HCT116 (cell line): ENCODE measurements around the gene KLHL25. TPM values are rescaled to one million over a fixed set of nuclear protein-coding genes. Genes with fewer than 3 reads are reported as not detected.

ENCODE experiments used
- ATAC-seq: fragments of 200-7000 bp; cut with Tn5 transposase; 2 replicates; pipeline ENCODE4 v1.9.1; 2020; ENCODE audit warnings: mild to moderate bottlenecking, moderate library complexity
- BruUV-seq: library from RNA; stranded (reverse); fragments of 400-500 nt; replicated peaks from 2 replicates; lab custom pipeline; 2021; lab: Mats Ljungman, UMichigan
- CTCF ChIA-PET: fragments of 300-600 bp; sonication (Branson Sonifier 250); formaldehyde crosslinking; loops from one replicate; lab custom pipeline; 2021; ENCODE audit warnings: antibody characterized with exemption; lab: Charles Lee
- POLR2A ChIA-PET: fragments of 300-600, 350-600 bp; sonication (Branson Sonifier 250); formaldehyde crosslinking; loops from one replicate; lab custom pipeline; 2021; ENCODE audit warnings: antibody characterized with exemption; lab: Charles Lee
- RAD21 ChIA-PET, 2 experiments: fragments of 300-600 bp; sonication (Branson Sonifier 250); formaldehyde crosslinking; loops; one replicate each; lab custom pipeline; 2023; ENCODE audit warnings: low total read pairs in 2 of 2; ENCODE audit not compliant: uncharacterized antibody in 2 of 2, unreplicated experiment in 2 of 2, low non-redundant PET in 1 of 2; lab: Charles Lee
- DNase-seq: peaks from one replicate; pipeline ENCODE4 v3.0.0-alpha.2; 2010; ENCODE audit warnings: low read depth, low spot score
- H2AFZ ChIP-seq: fragments of 200-600 bp; shearing (Covaris generic), sonication (generic); 2 replicates; pipeline ENCODE4 v1.6.1; 2017; ENCODE audit warnings: low read depth, mixed run types, mixed read lengths, antibody characterized with exemption, low read length; ENCODE audit not compliant: poor library complexity, severe bottlenecking
- H3K27ac ChIP-seq: 2 replicates; pipeline ENCODE4 v1.5.1; 2012; ENCODE audit warnings: low read depth, low read length
- H3K27me3 ChIP-seq: fragments of 200-600 bp; sonication (generic); 2 replicates; pipeline ENCODE4 v1.6.1; 2016; ENCODE audit warnings: mixed run types, low read length, mixed read lengths; ENCODE audit not compliant: insufficient read depth
- H3K36me3 ChIP-seq, 2 experiments: fragments of 200-500 bp in 1 of 2; fragments of 200-600 bp in 1 of 2; sonication (Bioruptor generic) in 1 of 2; sonication (generic) in 1 of 2; 2 replicates each; pipeline versions ENCODE4 v1.5.1 to v1.6.1; 2014 to 2016; ENCODE audit warnings: low read length in 2 of 2, inconsistent platforms in 1 of 2, mixed read lengths in 1 of 2, mixed run types in 1 of 2; ENCODE audit not compliant: insufficient read depth in 2 of 2, control insufficient read depth in 1 of 2
- H3K4me1 ChIP-seq, 2 experiments: fragments of 200-600 bp in 1 of 2; sonication (generic) in 1 of 2; 2 replicates each; pipeline versions ENCODE4 v1.5.1 to v1.6.1; 2012 to 2017; ENCODE audit warnings: low read length in 2 of 2, inconsistent platforms in 1 of 2, mild to moderate bottlenecking in 1 of 2, mixed read lengths in 1 of 2, mixed run types in 1 of 2, moderate library complexity in 1 of 2; ENCODE audit not compliant: insufficient read depth in 2 of 2, control insufficient read depth in 1 of 2
- H3K4me2 ChIP-seq: fragments of 200-600 bp; sonication (generic); 2 replicates; pipeline ENCODE4 v1.6.1; 2017; ENCODE audit warnings: mixed run types, low read length, mixed read lengths
- H3K4me3 ChIP-seq, 2 experiments: fragments of 200-600 bp in 1 of 2; sonication (generic) in 1 of 2; replicated peaks in 1 of 2; 2 replicates each; pipeline ENCODE4 v1.5.1; 2011 to 2016; ENCODE audit warnings: low read length in 2 of 2, control low read depth in 1 of 2, low read depth in 1 of 2, mild to moderate bottlenecking in 1 of 2, mixed read lengths in 1 of 2, mixed run types in 1 of 2
- H3K79me2 ChIP-seq: fragments of 200-600 bp; sonication (generic); 2 replicates; pipeline ENCODE4 v1.6.1; 2017; ENCODE audit warnings: mild to moderate bottlenecking, mixed run types, low read length, moderate library complexity, mixed read lengths; ENCODE audit not compliant: insufficient read depth
- H3K9ac ChIP-seq: fragments of 200-600 bp; sonication (generic); 2 replicates; pipeline ENCODE4 v1.6.1; 2016; ENCODE audit warnings: low read length, mixed read lengths
- H3K9me2 ChIP-seq: fragments of 200-600 bp; sonication (generic), shearing (Covaris generic); 2 replicates; pipeline ENCODE4 v1.6.1; 2017; ENCODE audit warnings: mixed run types, mild to moderate bottlenecking, moderate library complexity; ENCODE audit not compliant: insufficient read depth
- H3K9me3 ChIP-seq, 2 experiments: fragments of 200-500 bp in 1 of 2; fragments of 200-600 bp in 1 of 2; sonication (Bioruptor generic) in 1 of 2; sonication (generic) in 1 of 2; 2 replicates each; pipeline ENCODE4 v1.6.1; 2014 to 2017; ENCODE audit warnings: low read length in 2 of 2, mixed read lengths in 2 of 2, inconsistent platforms in 1 of 2, low read depth in 1 of 2, mild to moderate bottlenecking in 1 of 2, mixed run types in 1 of 2, moderate library complexity in 1 of 2; ENCODE audit not compliant: control insufficient read depth in 1 of 2, insufficient read depth in 1 of 2
- H4K20me1 ChIP-seq: fragments of 200-600 bp; sonication (generic), shearing (Covaris generic); 2 replicates; pipeline ENCODE4 v1.6.1; 2017; ENCODE audit warnings: mixed run types, mild to moderate bottlenecking, moderate library complexity; ENCODE audit not compliant: insufficient read depth
- CBX3 ChIP-seq: IDR thresholded peaks from 2 replicates; pipeline ENCODE4 v1.6.1; 2012; ENCODE audit warnings: low read depth
- FOSL1 ChIP-seq: IDR thresholded peaks from 2 replicates; pipeline ENCODE4 v1.6.1; 2012; ENCODE audit warnings: low read depth
- MAX ChIP-seq: IDR thresholded peaks from 2 replicates; pipeline ENCODE4 v1.6.1; 2012
- POLR2A ChIP-seq: IDR thresholded peaks from 2 replicates; pipeline ENCODE4 v1.7.0; 2011; ENCODE audit warnings: borderline replicate concordance; ENCODE audit not compliant: insufficient read depth, insufficient read length; ENCODE audit errors: extremely low read depth
- RAD21 ChIP-seq: IDR thresholded peaks from 2 replicates; pipeline ENCODE4 v1.6.1; 2012; ENCODE audit warnings: low read depth, mild to moderate bottlenecking
- SIN3A ChIP-seq: IDR thresholded peaks from 2 replicates; pipeline ENCODE4 v1.6.1; 2012; ENCODE audit warnings: low read depth
- intact Hi-C: fragments of 100-400 bp; cut with micrococcal nuclease; formaldehyde crosslinking; loops from 2 replicates; pipeline ENCODE4 v1.10.0; 2022
- total RNA-seq: library from RNA; stranded (reverse); gene quantifications from one replicate; pipeline ENCODE4 v1.2.1, GENCODE V29; 2021; ENCODE audit not compliant: unreplicated experiment
- TF ChIP-seq, protein P1 (sequence below): IDR thresholded peaks from 2 replicates; pipeline ENCODE4 v1.6.1; 2012

The KLHL25 gene
- total RNA-seq, 1 experiment from 2014 or later = 5.3 TPM

- no TSS peak for BruUV-seq
- no peak overlapping the region for H3K4me3 ChIP-seq
- no peak overlapping the region for H3K9ac ChIP-seq
- ChIA-PET POLR2A (no interaction called here), CTCF (no interaction called here), RAD21 (no interaction called here)
- H3K9me3 ChIP-seq = no peaks in the 10 kb centered on the region
- no peak for TF ChIP-seq MAX
- TF ChIP-seq, protein P1, sequence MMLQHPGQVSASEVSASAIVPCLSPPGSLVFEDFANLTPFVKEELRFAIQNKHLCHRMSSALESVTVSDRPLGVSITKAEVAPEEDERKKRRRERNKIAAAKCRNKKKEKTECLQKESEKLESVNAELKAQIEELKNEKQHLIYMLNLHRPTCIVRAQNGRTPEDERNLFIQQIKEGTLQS = no peak
- TF ChIP-seq POLR2A = no peak
- no peak for TF ChIP-seq RAD21
- no peak for TF ChIP-seq CBX3
- no peak for TF ChIP-seq SIN3A
- no peak for TF ChIP-seq FOSL1
- H3K4me2 ChIP-seq = no peak overlapping the region
- DNase-seq (no peak), ATAC-seq (no peak)
- H3K27me3 ChIP-seq = no peaks in the 10 kb centered on the region
- H3K36me3 ChIP-seq = peaks cover 0 to 17% of the 10 kb centered on the region in 2 experiments; a peak in 2 of 4 replicates
- no peak overlapping the region for H3K27ac ChIP-seq
- H2AFZ ChIP-seq = no peak overlapping the region
- H3K4me1 ChIP-seq = no peaks in the 10 kb centered on the region
- no peaks in the 10 kb centered on the region for H4K20me1 ChIP-seq
- intact Hi-C loops = no loop called here
- H3K9me2 ChIP-seq = no peaks in the 10 kb centered on the region
- no peaks in the 10 kb centered on the region for H3K79me2 ChIP-seq
Measured at GRCh38 chr15:85744579-85744978, 50.1 kb downstream of the KLHL25 start.

- Histone ChIP-seq H3K27ac (no peak overlapping the region), H3K4me2 (no peak overlapping the region), H2AFZ (no peak overlapping the region), H3K27me3 (no peaks in the 10 kb centered on the region), H3K9me2 (no peaks in the 10 kb centered on the region), H3K36me3 (peaks cover 0 to 17% of the 10 kb centered on the region in 2 experiments; a peak in 2 of 4 replicates), H3K9ac (no peak overlapping the region), H3K4me3 (no peak overlapping the region), H4K20me1 (no peaks in the 10 kb centered on the region), H3K4me1 (no peaks in the 10 kb centered on the region), H3K79me2 (no peaks in the 10 kb centered on the region), H3K9me3 (no peaks in the 10 kb centered on the region)
- DNase-seq (no peak), ATAC-seq (no peak)
- BruUV-seq = no TSS peak
- intact Hi-C loops = no loop called here
- ChIA-PET RAD21 (no interaction called here), CTCF (interaction anchor here (2.3 kb wide), 1 partner anchor 14 kb away, joined by 6 read pairs; no protein-coding TSS in a partner anchor), POLR2A (no interaction called here)
- TF ChIP-seq FOSL1 = no peak
- no peak for TF ChIP-seq POLR2A
Measured at GRCh38 chr15:85743392-85744055, 51.2 kb downstream of the KLHL25 start.
